ENCODE data around the gene MAPKBP1. TPM values are rescaled to one million over a fixed set of nuclear protein-coding genes. Genes with fewer than 3 reads are reported as not detected.
"Not testable (repeated sequence)": the region's sequence is repeated elsewhere in the genome, so short reads cannot be mapped to it uniquely, and the experiment has no call there.

Gene MAPKBP1
- total and polyA plus RNA-seq, 8 donors, result 18.5 to 25.4 (median 22.9) TPM

- no peak for ATAC-seq
- intact Hi-C loops (cut with DNase I), result no loop called here
- peaks cover 0 to 60% of the 10 kb centered on the region in 2 donors for H3K36me3 ChIP-seq
- DNase-seq, result no peak
- H3K27me3 ChIP-seq, result no peaks in the 10 kb centered on the region
- H3K27ac ChIP-seq, result no peak overlapping the region
- no peak overlapping the region for H3K4me3 ChIP-seq
- H3K9me3 ChIP-seq, result no peaks in the 10 kb centered on the region
- TF ChIP-seq CTCF (IDR thresholded peaks at IDR 0.05), result no peak
- H3K4me1 ChIP-seq, result peaks cover 0 to 8% of the 10 kb centered on the region in 2 donors
These were observed 41.8 kb upstream of the MAPKBP1 start for GRCh38 chr15:41732483-41732882.

GRCh38 chr15:41734079-41734478 lies 40.2 kb upstream of the MAPKBP1 start:
- H3K9me3 ChIP-seq, result no peaks in the 10 kb centered on the region
- no peaks in the 10 kb centered on the region for H3K27me3 ChIP-seq
- intact Hi-C loops (cut with DNase I), result no loop called here
- peaks cover 0 to 8% of the 10 kb centered on the region in 2 donors for H3K4me1 ChIP-seq
- no peak overlapping the region for H3K4me3 ChIP-seq
- peaks cover 0 to 64% of the 10 kb centered on the region in 2 donors for H3K36me3 ChIP-seq
- ATAC-seq (no peak), DNase-seq (no peak)
- H3K27ac ChIP-seq, result no peak overlapping the region
- no peak for TF ChIP-seq CTCF (IDR thresholded peaks at IDR 0.05)

- Histone ChIP-seq H3K4me3 (no peak overlapping the region), H3K27ac (peak overlapping the region; percentile 34 to 53), H3K4me1 (peaks cover 0 to 8% of the 10 kb centered on the region in 2 donors), H3K36me3 (peaks cover 0 to 59% of the 10 kb centered on the region in 2 donors), H3K9me3 (no peaks in the 10 kb centered on the region), H3K27me3 (no peaks in the 10 kb centered on the region)
- DNase-seq (peak in 3 of 4 donors; percentile 17 to 61 (median 51)), ATAC-seq (peak; percentile 93)
- TF ChIP-seq CTCF (IDR thresholded peaks at IDR 0.05), result no peak
- intact Hi-C loops (cut with DNase I), result no loop called here
These were observed 39.2 kb upstream of the MAPKBP1 start for GRCh38 chr15:41735046-41735445.

GRCh38 chr15:41735492-41735891 lies 38.8 kb upstream of the MAPKBP1 start:
- Histone ChIP-seq H3K27ac (peak overlapping the region; percentile 34 to 53), H3K36me3 (peaks cover 0 to 56% of the 10 kb centered on the region in 2 donors)
- H3K27me3 ChIP-seq; intact Hi-C loops (cut with DNase I); H3K4me1 ChIP-seq; H3K9me3 ChIP-seq; DNase-seq; H3K4me3 ChIP-seq: not testable (repeated sequence)
- ATAC-seq, result peak; percentile 63

GRCh38 chr15:41746802-41747201 lies 27.5 kb upstream of the MAPKBP1 start:
- Histone ChIP-seq H3K4me1 (no peaks in the 10 kb centered on the region), H3K4me3 (no peak overlapping the region), H3K27ac (no peak overlapping the region), H3K36me3 (peaks cover 0 to 48% of the 10 kb centered on the region in 2 donors), H3K9me3 (no peaks in the 10 kb centered on the region), H3K27me3 (no peaks in the 10 kb centered on the region)
- no peak for ATAC-seq
- intact Hi-C loops (cut with DNase I), result no loop called here
- no peak for TF ChIP-seq CTCF (IDR thresholded peaks at IDR 0.05)
- DNase-seq, result no peak

GRCh38 chr15:41756198-41756597 lies 18.1 kb upstream of the MAPKBP1 start:
- Histone ChIP-seq H3K27me3 (no peaks in the 10 kb centered on the region), H3K4me3 (no peak overlapping the region), H3K9me3 (no peaks in the 10 kb centered on the region), H3K4me1 (no peaks in the 10 kb centered on the region), H3K27ac (no peak overlapping the region), H3K36me3 (peaks cover 0 to 62% of the 10 kb centered on the region in 2 donors)
- no peak for ATAC-seq
- intact Hi-C loops (cut with DNase I), result no loop called here
- DNase-seq, result no peak
- no peak for TF ChIP-seq CTCF (IDR thresholded peaks at IDR 0.05)
